GM19240 (cell line): Measurements from ENCODE around the gene STK10.

Experiments used
- DNase-seq: peaks from one replicate; pipeline ENCODE4 v3.0.0; 2011; ENCODE audit warnings: low spot score; ENCODE audit not compliant: insufficient read length

The STK10 gene

DNA sequence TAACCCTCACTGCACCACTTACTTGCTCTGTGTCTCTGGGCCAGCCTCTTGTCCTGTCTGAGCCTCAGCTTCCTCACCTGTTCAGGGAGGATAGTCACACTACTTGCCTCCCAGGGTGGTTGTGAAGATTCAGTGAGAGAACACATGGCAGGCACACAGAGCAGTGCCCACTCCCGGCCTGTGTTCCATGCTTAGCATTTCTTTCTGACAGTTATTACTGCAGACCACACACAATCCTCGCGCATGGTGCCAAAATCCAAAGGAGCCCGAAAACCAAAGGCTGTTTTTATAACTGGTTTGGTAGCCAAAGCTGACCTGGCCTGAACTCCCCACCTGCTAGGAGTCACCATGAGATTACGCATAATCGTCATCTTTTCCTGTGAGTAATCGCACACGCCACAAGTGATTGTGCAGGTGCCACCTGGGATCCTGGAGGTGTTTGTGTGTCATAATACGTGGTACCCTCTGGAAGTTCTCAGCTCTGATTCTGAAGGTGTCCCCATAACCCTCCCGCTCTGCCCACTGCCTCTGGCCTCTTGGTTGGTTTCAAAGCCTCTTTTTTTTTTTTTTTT lies 97.0 kb downstream of the STK10 start:
- DNase-seq, result no peak

DNA sequence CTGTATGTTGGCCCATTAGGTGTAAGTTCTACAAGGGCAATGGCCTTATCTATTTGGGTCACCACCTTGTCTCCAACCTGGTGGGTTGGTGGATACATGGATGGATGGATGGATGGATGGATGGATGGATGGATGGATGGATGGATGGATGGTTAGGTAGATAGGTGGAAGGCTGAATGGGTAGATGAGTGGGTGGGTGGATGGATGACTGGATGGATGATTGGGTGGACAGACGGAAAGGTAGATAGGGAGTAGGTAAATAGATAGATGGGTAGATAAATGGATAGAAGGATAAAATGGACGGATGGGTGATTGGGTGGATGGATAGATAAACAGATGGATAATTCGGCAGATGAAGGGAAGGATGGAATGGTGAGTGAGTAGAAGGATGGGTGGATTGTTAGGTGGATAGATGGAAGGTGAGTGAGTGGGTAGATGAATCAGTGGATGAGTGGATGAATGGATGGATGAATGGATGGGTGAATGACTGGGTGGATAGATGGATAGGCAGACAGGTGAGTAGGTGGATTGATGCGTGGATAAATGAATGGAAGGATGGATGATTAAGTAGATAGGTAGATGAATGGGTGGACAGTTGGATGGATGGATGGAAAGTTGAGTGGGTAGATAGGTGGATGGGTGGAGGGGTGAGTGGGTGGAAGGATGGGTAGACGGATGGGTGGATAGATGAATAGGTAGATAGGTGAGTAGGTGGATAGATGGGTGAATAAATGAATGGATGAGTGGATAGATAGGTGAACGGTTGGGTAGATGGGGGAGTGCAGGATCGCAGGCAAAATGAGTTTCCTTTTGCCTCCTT lies 98.5 kb downstream of the STK10 start:
- no peak for DNase-seq

DNA sequence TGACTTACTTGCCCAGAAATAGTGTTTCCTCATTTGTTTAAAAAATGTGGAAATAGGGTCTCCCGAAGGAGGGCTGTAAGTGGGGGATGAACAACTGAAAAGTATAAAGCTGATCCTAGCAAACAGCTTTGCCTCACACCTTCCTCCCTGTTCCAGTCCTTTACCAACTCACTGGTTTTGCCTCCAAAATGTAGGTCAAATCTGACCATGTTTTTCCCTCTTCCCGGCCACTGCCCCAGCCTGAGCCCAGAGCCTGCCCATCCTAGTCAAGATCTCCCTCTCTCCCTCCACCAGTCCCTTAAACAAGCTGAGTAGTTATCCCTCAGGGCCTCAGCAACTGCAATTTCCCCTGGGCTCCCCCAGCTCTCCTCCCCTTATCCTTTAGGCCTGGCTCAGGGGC lies 99.2 kb downstream of the STK10 start:
- DNase-seq, result no peak

DNA sequence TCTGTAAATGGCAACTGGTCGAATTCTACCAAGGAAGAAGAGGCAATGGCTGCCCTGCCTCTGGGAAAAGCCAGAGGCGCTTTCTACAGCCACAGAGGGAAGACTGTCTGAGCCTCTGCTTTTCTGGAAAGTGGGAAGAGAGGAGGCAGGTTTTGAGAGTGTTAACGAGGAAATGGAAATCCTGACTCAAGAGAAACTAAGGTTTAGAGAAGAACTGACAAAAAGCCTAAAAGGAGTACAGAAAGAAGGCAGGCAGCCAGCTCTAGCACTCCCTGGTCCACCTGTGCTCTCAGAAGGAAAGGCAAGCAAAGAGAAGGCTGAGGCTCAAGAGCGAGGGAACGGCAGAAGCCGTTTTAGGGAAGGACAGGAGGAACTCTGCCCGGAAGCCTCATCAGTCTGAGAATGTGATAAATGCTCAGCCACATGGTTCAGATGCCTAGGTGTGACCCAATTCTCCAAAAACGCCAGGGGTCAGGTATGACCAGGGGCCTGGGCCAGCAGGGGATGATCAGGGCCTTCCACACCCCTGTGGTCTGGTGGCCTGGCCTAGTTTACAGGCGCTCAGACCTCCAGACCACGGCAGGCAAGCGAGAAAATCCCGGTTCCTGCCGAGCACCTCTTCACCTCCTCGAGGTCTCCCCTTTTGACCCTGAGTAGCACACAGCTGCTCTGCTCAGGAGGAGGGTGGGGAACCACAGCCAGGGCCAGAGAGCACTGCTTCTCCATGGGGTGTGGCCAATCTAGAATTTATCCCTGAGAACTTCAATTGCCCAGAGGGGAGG lies 101.6 kb downstream of the STK10 start:
- DNase-seq, result no peak

DNA sequence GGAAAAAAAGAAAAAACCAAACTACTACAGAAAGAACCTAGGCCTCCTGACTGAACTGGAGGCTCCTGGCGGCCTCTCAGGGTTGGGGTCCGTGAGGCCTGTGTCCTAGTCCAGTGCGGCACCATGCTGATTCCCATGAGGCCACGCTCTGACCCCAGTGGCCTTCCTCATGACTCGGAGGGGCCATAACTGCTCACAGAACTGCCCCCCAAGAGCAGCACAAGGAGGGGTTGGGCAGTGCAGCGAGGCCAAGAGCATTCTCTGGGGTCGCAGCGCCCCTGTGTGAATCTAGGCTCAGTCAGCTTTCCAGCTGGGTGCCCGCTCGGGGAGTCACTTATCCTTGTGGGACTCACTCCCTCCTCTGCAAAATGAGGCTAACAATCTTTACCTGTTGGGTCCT lies 102.3 kb downstream of the STK10 start:
- DNase-seq, result no peak

DNA sequence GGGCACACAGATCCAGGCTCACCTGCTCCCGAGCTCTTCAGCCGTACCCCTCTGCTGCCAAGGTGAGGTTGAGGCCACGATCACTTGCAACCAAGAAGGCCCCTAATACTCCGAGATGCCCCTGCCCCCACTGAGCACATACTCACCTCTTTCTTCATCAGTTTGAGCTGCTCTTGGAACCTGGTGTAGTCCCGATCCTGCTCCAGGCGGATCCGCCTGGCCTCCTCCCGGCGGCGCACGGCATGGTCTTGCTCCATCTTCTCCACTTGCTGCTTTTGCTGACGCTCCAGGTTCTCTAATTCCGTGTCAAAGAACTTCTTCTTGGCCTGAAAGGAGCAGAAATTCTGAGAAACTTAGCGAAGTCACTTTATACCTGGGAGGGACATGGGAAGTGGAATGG lies 105.8 kb downstream of the STK10 start:
- DNase-seq, result no peak

DNA sequence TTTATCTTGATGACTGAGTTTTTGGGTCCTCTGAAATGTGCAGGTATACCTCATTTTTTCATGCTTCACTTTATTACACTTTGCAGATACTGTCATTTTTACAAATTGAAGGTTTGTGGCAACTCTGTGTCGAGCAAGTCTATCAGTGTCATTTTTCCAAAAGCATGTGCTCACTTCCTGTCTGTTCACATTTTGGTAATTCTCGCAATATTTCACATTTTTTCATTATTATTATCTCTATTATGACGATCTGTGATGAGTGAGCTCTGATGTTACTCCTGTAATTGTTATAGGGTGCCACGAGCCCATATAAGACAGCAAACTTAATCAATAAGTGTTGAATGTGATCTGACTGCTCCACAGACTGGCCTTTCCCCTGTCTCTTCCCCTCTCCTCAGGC lies 108.1 kb downstream of the STK10 start:
- DNase-seq, result no peak

DNA sequence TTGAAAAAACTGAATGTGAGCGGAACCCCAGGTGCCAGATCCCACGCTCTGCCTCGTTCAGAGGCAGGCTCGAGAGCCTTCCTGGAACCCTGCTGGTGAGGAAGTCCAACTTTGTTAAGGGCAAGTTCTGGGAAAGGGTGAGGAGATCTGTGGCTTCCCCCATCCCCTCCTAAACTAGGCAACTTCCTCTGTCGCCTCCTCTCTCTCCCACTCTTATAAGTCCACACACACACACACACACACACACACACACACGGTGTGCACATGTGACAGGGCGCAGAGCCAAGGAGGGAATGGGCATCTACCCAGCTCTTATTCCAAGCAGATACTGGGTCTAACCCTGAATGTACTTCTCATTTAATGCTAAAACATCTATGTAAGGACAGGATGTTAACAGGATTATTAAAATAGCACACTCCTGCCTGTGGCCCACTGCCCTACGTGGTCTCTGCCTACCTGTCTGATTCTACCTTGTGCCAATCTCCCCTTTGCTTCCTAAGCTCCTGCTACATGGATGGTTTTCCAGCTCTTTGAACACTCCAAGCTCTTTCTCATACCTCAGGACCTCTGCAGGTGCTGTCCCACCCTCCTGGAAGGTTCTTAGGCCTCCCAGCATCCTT lies 109.2 kb downstream of the STK10 start:
- DNase-seq, result no peak

DNA sequence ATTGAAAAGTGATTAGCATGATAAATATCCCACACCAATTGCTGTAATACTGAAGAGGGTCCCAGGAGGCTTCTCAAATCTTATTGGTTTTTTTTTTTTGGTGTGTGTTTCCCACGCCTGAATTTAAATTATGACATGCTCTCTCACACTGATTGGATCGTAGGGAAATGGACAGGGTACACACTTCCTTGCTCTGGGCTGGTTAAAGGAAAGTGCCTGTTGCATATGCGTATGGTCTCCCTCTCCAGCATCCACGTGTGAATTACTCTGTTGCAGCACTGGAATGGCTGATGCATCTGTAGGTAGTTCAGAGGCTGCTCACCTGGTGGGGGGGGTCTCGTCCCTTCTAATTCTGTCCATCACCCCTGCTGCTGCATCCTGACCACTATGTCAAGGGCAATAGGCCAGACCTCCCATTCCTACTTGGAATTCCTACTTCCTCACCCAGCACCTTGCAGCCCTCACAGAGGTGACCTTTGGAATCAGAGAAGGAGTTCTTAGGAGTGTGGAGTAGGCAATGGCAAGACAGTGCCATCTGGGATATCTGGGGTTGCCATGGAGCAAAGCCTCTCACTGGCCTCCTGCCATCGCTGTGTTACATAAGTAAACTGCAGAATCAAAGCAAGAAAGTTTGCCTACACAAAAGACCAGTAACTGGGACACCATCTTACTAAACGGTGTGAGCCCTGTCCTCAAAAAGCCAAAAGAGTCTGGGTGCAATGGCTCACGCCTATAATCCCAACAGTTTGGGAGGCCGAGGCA lies 110.2 kb downstream of the STK10 start:
- DNase-seq, result no peak

DNA sequence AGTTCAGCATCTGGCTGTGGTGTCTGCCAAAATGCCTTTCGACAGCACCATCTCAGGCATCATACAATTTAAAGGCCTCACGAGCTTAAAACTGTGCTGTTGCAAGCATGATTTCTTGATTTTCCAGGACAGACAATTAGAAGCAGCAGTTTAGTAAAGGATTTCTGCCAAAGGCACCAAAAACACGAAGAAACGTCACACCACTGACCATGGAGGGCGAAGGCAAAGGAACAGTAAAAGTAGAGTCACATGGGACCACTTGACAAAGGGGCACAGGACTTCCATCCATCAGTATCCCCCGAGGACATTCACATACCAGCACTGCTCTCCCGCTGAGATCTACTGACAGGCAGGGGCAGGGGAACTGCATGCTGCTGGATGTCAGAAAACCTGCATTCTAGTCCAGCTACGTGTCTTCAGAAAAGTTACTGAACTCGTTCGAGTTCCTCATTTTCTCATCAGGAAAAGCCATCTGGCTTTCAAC lies 111.2 kb downstream of the STK10 start:
- no peak for DNase-seq

DNA sequence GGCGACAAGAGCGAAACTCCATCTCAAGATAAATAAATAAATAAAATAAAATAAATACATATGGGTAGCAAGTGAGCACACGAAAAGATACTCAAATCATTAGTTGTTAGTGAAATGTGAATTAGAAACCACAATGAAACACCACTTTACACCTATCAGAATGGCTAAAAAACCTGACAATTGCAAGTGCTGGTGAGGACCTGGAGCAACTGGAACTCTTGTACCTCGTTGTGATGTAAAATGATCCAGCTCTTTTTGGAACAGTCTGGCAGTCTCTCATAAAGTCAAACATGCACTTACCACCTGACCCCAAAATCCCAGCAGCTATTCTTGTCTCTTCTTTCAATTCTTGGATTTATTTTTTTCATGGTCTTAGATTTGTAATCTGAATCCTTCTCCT lies 112.4 kb downstream of the STK10 start:
- no peak for DNase-seq

DNA sequence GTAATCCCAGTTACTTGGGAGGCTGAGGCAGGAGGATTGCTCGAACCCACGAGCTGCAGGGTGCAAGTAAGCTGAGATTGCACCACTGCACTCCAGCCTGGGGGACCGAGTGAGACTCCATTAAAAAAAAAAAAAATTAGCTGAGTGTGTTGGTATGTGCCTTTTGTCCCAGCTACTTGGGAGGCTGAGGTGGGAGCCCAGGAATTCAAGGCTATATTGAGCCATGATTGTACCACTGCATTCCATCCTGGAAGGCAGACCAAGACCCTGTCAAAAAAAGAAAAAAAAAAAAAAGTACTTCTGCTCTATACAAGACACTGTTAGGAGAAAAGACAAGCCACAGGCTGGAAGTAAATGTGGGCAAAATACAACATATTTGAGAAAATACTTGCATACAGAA lies 113.1 kb downstream of the STK10 start:
- no peak for DNase-seq

DNA sequence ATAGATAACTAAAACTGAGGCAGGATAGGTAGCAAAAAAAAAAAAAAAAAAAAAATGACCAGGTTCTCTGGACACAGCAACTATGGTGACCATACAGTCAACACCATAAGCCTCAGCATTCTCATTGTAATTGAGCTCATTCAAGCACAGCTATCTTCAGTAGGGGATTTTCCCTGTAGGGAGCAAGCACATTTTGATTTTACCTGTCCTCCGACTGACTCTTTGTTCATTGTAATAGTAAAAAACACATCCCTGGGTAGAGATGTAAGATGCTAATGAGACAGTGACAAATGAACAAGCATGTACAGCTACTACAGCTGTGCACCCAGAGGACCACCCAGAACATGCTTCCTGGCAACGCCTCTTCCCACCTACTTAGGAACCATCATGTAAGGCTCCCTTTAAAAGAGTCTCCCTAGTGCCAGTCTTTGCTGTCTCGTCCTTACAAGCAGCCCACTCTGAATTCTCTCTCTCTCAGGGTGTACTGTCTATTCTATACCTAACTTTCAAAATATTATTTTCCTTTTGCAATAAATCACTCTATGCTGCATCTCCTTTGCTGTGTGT lies 116.6 kb downstream of the STK10 start:
- no peak for DNase-seq

DNA sequence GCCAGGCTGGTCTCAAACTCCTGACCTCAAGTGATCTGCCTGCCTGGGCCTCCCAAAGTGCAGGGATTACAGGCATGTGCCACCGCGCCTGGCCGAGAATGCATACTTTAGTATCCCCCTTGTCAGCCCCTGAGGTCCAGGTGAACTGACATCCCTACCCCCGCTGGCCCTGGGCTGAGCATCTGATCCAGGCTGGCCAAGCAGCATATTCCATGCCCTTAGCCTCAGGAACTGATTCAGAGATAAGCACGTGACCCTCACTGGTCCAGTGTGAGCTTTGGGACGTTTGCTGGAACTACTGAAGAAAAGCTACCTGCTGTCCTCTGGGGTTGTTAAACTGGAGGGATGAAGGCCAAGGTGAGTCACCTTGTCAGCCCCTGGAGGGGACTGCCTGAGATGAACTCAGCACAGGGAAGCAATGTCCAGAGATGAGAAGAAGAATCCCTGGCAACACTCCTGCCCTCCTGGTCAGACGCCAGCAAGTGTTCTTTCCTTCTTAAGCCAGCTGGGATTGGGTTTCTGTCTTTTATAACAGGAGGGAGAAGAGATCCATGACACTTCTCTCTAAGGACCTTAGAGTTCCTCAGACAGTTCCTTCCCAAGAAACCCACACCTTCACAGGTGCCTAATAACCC lies 122.5 kb downstream of the STK10 start:
- no peak for DNase-seq

DNA sequence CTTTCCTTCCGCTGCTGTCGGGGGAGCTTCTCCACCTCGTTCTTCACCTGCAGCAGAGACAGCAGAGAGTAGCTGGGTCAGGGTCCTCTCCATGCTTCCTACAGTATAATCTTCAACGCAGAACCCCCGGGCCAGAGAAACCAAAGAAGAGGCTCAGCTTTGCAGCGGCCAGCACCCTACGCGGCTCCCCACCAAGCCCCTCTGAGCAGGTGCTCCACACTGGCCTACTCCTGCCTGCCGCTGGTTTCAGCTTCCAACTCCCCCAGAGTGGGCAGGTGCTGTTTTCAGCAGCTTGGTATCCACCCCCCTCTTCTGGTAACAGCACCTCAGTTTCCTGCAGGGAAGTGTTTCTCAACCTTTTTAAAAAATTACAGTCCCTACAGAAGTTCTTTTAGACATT lies 123.3 kb downstream of the STK10 start:
- no peak for DNase-seq

DNA sequence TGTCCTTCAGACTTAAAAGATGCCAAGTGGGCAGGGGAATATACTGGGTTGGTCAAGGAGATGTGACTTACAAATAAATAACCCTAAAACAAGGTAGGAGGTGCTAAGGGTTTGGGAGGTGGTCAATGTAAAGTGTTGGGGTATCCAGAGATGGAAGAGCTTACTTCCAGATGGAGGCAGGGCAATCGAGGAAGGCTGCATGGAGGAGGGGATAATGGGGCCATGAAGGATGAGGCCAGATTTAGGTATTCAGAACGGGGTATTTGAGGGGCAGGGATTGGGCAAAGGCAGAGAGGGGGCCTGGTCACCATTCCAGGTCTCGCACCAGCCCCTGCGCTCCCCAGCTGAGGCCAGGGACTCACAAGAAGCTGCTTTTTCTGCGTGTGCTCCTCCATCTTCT lies 123.7 kb downstream of the STK10 start:
- DNase-seq, result no peak

DNA sequence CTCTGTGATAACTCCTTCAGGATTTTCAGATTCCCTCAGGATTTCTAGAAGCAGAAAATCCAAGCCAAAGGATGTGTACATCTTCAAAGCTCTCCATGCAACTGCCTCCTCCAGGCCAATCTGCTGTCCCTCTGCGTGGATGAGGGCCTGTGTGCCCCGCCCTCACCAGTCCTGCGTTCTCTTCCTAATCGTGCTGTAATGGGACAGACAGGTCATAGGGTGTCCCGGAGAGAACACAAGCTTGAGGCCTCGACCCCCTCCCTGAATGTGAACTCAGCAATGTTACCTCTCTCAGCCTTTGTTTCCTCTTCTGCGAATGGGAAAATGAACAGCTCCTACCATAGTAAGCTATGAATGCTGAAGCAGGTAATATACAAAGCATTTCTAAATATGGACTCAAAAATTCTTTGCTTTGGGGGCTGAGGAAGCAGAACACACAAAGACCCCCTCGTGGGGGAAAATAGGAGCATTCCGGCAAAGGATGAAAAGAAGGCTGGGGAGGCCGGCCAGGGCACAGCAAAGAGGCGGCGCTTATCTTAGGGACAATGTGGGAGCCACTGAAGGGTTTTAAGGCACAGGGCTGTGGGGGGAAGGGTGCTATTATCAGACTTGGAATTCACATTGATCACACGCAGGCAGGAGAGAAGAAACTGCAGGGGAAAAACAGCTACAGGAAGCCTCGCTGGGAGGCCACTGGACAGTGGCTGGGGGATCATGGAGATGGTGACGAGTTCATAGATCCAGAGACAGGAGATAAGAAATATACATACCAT lies 124.4 kb downstream of the STK10 start:
- DNase-seq, result no peak

DNA sequence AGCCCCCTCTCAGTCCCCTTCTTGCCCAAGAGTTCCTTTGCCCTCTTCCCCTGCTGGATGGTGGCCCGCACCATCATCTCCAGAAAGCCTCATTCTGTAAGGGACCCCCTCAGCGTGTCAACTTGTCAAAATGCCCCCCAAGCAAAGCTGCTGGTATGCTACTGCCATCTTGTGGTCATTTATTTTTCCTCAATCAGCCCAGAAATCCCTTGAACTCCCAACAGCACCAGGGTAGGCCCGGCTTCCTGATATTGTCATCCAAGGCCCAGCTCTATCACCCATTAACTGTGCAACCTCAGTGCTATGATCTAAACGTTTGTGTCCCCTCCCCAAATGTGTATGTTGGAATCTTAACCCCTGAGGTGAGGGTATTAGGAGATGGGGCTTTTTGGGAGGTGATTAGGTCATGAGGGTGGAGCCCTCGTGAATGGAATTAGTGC lies 128.3 kb downstream of the STK10 start:
- DNase-seq, result no peak

DNA sequence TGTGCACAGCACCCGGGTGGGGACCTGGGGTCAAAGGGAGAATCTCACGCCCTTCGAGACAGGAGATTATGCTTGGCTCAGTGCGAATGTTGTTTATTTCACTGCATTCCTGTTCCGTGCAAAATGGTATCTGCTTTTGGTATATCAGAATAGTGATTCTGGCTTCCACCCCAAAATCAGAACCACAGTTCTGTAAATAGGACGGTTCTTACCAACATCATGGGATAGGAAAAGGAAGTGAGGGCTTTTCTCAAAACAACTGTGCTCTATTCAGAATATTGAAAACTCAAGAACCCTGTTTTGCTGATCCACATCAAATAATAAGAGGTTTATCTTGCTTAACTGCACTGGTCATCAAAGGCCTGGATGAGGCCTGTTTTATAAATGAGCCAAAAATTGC lies 129.9 kb downstream of the STK10 start:
- DNase-seq, result no peak

DNA sequence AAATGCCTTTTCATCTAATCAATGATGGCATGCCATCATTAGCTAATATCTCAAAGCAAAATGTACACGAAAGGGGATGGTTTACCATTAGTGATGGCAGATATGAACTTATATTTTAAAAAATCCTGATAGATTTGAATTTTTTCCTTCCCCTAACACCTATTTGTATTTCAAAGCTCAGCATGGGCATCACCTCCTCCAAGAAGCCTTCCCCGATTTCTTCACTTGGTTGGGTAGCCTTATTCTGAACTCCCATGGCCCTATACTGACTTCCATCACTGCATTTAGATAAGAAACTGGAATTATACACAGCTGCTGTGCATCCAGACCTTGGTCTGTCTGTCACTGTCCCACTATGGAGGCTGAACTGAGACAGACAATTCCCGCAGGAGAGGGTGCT lies 132.0 kb downstream of the STK10 start:
- no peak for DNase-seq
